OCI-LY1 (cell line): ENCODE results near the gene NDRG2.

Source experiments
- H2AFZ ChIP-seq: fragments of 200-600 bp; sonication (generic), shearing (Covaris generic); 2 replicates; pipeline ENCODE4 v1.6.0; 2014; ENCODE audit warnings: antibody characterized with exemption, mild to moderate bottlenecking, low read length
- H3F3A ChIP-seq: fragments of 200-600 bp; sonication (generic), shearing (Covaris generic); 2 replicates; pipeline ENCODE4 v1.6.0; 2014; ENCODE audit warnings: mild to moderate bottlenecking, antibody characterized with exemption, low read length, moderate library complexity; ENCODE audit not compliant: insufficient read depth
- H3K27ac ChIP-seq: fragments of 200-600 bp; sonication (generic); 2 replicates; pipeline ENCODE4 v1.5.1; 2014; ENCODE audit warnings: low read length, mixed run types, mild to moderate bottlenecking, low read depth; ENCODE audit not compliant: poor library complexity, severe bottlenecking
- H3K27me3 ChIP-seq: fragments of 200-600 bp; sonication (generic); 2 replicates; pipeline ENCODE4 v1.6.0; 2014; ENCODE audit warnings: antibody characterized with exemption, mild to moderate bottlenecking, low read length, moderate library complexity; ENCODE audit not compliant: insufficient read depth
- H3K36me3 ChIP-seq: fragments of 200-600 bp; sonication (generic); 2 replicates; pipeline ENCODE4 v1.6.1; 2014; ENCODE audit warnings: mild to moderate bottlenecking, antibody characterized with exemption, low read length, moderate library complexity, mixed read lengths; ENCODE audit not compliant: insufficient read depth
- H3K4me1 ChIP-seq: fragments of 200-600 bp; sonication (generic); 2 replicates; pipeline ENCODE4 v1.5.1; 2014; ENCODE audit warnings: mild to moderate bottlenecking, low read length, moderate library complexity; ENCODE audit not compliant: insufficient read depth, severe bottlenecking
- H3K4me2 ChIP-seq: fragments of 200-600 bp; sonication (generic), shearing (Covaris generic); 2 replicates; pipeline ENCODE4 v1.6.1; 2014; ENCODE audit warnings: low read length
- H3K4me3 ChIP-seq: fragments of 200-600 bp; sonication (generic); 2 replicates; pipeline ENCODE4 v1.5.1; 2014; ENCODE audit warnings: low read length, low read depth, mild to moderate bottlenecking, mixed read lengths; ENCODE audit not compliant: poor library complexity, severe bottlenecking
- H3K79me2 ChIP-seq: fragments of 200-600 bp; shearing (Covaris generic); 2 replicates; pipeline ENCODE4 v1.6.1; 2016; ENCODE audit warnings: mixed run types, low read length, mixed read lengths; ENCODE audit not compliant: insufficient read depth
- H3K9ac ChIP-seq: fragments of 200-600 bp; sonication (generic), shearing (Covaris generic); 2 replicates; pipeline ENCODE4 v1.6.1; 2014; ENCODE audit warnings: mild to moderate bottlenecking, low read length, mixed read lengths
- H3K9me2 ChIP-seq: fragments of 200-600 bp; sonication (generic), shearing (Covaris generic); 2 replicates; pipeline ENCODE4 v1.6.1; 2014; ENCODE audit warnings: low read depth, mild to moderate bottlenecking, low read length, mixed read lengths
- H3K9me3 ChIP-seq: fragments of 200-600 bp; shearing (Covaris generic); 2 replicates; pipeline ENCODE4 v1.6.1; 2014; ENCODE audit warnings: low read length, mixed read lengths
- H4K20me1 ChIP-seq: fragments of 200-600 bp; sonication (generic), shearing (Covaris generic); 2 replicates; pipeline ENCODE4 v1.6.0; 2016; ENCODE audit warnings: mild to moderate bottlenecking, low read length; ENCODE audit not compliant: insufficient read depth
- EZH2 ChIP-seq: fragments of 200-600 bp; sonication (generic), shearing (Covaris generic); IDR thresholded peaks from 2 replicates; pipeline ENCODE4 v1.8.0; 2017; ENCODE audit warnings: borderline replicate concordance, mixed run types, mild to moderate bottlenecking, antibody characterized with exemption, low read length, moderate library complexity, mixed read lengths
- TF ChIP-seq, protein P1 (sequence below): fragments of 200-600 bp; sonication (generic), shearing (Covaris generic); IDR thresholded peaks from 2 replicates; pipeline ENCODE4 v1.5.1; 2017; ENCODE audit warnings: mild to moderate bottlenecking, antibody characterized with exemption, low read length, moderate library complexity, mixed read lengths

NDRG2 gene

DNA sequence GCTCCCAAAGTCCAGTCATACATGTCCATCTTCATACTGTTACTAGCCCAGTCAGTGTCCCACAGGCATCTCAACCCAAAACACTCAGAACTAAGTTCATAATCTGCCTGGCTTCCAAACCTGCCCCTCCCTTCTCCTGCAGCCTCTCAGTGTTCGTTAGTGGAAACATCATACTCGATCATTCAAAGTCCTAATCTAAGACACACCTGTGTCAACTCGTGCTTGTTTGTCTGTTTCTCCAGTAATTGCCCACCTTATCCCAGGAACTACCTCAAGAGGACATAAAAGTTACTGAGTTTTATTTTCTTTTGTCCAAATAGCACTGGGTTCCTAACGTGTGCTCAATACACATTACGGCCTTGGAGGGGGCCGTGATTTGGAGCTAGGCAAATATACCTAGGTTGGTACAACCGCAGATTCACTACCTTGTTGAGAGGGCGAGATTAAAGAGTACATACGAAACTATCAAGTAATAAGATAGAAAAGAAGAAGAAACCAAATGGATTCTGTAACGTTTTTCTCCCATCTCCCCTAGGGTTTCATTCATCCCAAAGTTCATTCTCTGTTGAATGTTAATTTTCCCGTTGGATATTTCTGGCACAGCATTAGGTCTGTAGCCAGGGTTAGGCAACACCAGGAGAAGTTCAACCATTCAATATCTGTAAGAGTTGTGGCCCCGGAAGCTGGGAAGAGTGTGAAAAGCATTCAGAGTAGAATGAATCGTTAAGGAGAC, 35.9 kb upstream of the NDRG2 start:
- TF ChIP-seq, protein P1, sequence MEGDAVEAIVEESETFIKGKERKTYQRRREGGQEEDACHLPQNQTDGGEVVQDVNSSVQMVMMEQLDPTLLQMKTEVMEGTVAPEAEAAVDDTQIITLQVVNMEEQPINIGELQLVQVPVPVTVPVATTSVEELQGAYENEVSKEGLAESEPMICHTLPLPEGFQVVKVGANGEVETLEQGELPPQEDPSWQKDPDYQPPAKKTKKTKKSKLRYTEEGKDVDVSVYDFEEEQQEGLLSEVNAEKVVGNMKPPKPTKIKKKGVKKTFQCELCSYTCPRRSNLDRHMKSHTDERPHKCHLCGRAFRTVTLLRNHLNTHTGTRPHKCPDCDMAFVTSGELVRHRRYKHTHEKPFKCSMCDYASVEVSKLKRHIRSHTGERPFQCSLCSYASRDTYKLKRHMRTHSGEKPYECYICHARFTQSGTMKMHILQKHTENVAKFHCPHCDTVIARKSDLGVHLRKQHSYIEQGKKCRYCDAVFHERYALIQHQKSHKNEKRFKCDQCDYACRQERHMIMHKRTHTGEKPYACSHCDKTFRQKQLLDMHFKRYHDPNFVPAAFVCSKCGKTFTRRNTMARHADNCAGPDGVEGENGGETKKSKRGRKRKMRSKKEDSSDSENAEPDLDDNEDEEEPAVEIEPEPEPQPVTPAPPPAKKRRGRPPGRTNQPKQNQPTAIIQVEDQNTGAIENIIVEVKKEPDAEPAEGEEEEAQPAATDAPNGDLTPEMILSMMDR, result no peak
- TF ChIP-seq EZH2, result no peak
- no peaks in the 10 kb centered on the region for H3K36me3 ChIP-seq
- no peak overlapping the region for H3K4me3 ChIP-seq
- no peaks in the 10 kb centered on the region for H3K79me2 ChIP-seq
- H3K4me1 ChIP-seq, result no peaks in the 10 kb centered on the region
- H3K9ac ChIP-seq, result no peak overlapping the region
- no peak overlapping the region for H3K27ac ChIP-seq
- H2AFZ ChIP-seq, result no peak overlapping the region
- H3K4me2 ChIP-seq, result no peak overlapping the region
- no peaks in the 10 kb centered on the region for H3K9me3 ChIP-seq
- H3F3A ChIP-seq, result no peaks in the 10 kb centered on the region
- H3K9me2 ChIP-seq, result no peaks in the 10 kb centered on the region
- no peaks in the 10 kb centered on the region for H4K20me1 ChIP-seq
- H3K27me3 ChIP-seq, result peaks cover 2% of the 10 kb centered on the region; the same call in 1 of the 2 replicates

DNA sequence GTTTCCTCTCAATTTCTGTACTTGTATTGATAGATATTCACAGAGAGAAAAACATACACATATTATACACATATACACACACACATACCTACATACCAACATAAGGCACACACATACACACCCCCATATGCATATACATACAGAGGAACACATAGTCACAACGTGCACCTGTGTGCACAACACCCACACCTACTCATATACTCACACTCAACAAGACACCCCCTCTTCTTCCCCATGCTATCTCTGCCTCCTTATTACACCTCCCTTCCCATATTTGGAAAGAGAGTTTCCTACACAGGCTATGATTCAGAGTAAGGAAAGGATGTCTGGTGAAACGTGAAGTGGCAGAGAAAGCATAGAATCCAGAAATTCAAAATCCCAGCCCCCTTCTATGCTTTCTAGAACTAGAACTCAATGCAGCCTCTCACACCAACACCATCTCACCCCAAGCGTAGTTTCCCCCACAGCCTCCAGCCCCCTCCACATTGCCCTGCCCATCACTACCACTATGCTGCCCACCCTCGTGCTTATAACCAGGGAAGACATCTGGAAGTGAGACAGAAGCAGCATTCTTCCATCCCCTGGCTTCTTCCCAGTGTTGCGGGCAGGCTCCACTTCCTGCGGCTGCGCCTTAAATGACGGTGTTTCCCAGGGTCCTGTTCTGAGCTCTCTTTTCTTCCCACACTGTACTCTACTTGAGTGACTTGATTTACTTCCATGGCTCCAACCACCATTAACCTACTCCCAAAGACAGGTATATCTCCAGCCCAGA, 35.2 kb upstream of the NDRG2 start:
- Histone ChIP-seq H3K79me2 (no peaks in the 10 kb centered on the region), H2AFZ (no peak overlapping the region), H3K4me3 (no peak overlapping the region), H3K27me3 (peaks cover 5% of the 10 kb centered on the region; the same call in 1 of the 2 replicates), H3K9me2 (no peaks in the 10 kb centered on the region), H3K9me3 (no peaks in the 10 kb centered on the region), H3K4me1 (no peaks in the 10 kb centered on the region), H4K20me1 (no peaks in the 10 kb centered on the region), H3K27ac (no peak overlapping the region), H3K9ac (no peak overlapping the region), H3F3A (no peaks in the 10 kb centered on the region), H3K4me2 (no peak overlapping the region), H3K36me3 (no peaks in the 10 kb centered on the region)
- TF ChIP-seq, protein P1, result no peak

DNA sequence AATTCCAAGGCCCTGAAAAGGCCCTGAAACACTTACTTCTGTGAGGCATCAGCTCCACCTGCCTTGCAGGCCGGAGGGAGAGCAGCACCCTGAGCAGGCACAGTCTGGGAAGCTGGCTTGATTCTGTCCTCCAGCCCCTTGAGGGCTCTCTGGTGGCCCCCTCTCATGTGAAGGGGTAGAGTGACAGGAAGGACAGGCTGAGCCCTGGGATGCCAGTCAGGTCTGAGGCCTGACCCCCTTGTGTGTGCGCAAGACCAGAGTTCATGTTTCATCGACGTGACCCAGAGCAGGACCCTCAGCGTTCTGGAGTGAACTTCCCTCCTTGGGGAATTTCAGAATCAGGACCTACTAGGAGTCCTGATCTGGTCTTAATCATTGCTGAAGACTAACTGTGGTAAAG, 34.0 kb upstream of the NDRG2 start:
- Histone ChIP-seq H3K36me3 (no peaks in the 10 kb centered on the region), H3K27me3 (peaks cover 5% of the 10 kb centered on the region; the same call in 1 of the 2 replicates), H3K9ac (no peak overlapping the region)

More for the DNA sequence above, 34.0 kb upstream of the NDRG2 start:
- Histone ChIP-seq H3K4me2 (no peak overlapping the region), H3K79me2 (no peaks in the 10 kb centered on the region), H3F3A (no peaks in the 10 kb centered on the region), H4K20me1 (no peaks in the 10 kb centered on the region), H3K27ac (no peak overlapping the region), H3K4me1 (no peaks in the 10 kb centered on the region), H3K4me3 (no peak overlapping the region), H3K9me3 (no peaks in the 10 kb centered on the region), H3K9me2 (no peaks in the 10 kb centered on the region), H2AFZ (no peak overlapping the region)
- TF ChIP-seq, protein P1, result no peak
- no peak for TF ChIP-seq EZH2
